ENCODE measurements around the gene PPARGC1A.

PPARGC1A gene

DNA sequence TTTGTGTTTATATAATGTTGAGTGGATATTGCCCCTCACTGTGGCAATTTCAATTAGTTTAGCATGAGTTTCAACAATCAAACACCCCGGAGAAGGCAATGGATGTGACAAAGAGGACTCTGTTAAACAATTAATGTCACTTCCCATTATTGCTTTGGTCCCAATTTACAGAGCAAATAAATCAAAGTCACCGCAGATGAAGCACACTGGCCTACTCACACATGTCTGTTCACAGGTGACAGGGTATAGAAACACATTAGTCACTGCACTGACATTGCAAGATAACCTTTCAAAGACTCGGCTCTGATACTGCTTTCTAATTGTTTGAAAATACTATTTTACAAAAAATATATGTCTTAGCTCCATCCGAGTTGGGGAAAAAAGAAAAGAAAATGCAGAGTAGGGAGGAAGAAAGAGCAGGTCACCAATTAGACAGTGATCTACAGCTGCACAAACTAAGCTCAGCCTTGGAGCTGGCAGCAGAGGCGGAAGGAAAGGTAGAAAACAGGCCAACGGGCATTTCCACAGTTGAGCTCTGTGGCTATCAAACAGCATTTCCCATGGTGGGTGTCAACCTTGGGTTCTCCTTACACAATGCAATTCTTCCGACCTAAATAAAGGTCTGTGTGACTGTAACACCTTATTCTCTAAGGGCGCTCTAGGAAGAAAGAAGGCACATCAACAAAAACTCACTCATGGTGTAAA lies 53.9 kb downstream of the PPARGC1A start:
- no peak for FAIRE-seq

DNA sequence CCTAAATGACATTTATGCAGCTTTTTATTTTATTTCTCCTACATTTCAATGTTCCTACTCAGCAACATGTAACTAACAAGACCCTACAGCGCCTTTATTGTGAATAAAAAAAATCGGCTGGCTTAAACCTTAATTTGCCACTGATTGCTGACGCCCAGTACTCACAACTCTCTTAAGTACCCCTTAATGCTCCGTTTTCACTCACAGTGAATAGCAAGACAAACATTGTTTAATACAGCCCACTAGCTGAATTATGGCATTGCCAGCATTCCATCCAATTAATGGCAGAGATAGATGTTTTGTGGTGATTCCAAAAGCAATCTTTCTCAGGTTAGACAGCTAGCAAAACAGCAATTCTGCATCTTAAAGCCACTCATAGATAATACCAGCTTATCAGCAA lies 61.1 kb downstream of the PPARGC1A start:
- no peak for FAIRE-seq

DNA sequence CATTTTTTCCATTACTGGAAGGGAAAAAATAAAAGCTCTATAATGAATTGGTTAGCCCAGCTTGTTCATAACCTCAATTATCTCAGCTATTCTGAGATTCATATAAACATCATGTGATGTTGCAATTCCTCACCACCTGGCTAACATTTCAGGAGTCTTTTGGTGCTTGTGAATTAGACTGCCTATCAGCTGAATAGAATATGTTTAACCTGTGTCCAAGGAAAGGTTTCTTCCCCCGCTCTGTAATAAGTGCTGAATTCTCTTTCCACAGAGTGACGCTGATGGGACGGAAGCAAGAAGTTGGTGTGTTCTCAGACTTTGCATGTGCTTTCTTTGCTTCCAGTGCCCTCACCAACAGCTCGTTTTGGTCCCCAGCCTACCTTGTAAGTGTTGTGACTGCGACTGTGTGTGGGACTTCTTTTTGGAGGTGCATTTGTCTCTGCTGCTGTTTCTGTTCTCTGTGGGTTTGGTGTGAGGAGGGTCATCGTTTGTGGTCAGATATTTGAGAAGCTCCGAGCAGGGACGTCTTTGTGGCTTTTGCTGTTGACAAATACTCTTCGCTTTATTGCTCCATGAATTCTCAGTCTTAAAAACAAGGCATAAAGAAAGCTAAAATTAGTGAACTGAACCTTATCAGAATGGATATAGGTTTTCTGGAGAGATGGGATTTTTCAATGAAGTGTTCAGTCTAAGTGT lies 61.7 kb downstream of the PPARGC1A start:
- FAIRE-seq = no peak

DNA sequence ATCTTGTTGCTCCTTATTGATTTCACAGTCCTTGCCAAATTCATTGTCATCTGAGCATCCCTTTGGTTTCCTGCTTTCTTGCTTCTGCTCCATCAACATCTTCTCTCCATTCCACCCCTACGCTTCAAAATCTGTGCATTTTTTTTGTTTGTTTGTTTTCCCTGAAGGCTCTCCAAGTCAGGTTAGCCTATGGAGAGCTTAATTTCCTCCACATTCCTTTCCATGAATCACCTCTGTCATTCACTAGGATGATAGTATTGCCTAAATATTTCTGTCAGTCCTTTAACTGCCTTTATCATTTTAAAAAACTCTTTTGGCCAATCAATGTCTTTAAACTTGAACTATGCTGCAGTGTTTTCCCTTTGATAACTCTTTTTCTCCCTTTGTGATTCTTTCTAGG lies 67.7 kb downstream of the PPARGC1A start:
- no peak for FAIRE-seq

DNA sequence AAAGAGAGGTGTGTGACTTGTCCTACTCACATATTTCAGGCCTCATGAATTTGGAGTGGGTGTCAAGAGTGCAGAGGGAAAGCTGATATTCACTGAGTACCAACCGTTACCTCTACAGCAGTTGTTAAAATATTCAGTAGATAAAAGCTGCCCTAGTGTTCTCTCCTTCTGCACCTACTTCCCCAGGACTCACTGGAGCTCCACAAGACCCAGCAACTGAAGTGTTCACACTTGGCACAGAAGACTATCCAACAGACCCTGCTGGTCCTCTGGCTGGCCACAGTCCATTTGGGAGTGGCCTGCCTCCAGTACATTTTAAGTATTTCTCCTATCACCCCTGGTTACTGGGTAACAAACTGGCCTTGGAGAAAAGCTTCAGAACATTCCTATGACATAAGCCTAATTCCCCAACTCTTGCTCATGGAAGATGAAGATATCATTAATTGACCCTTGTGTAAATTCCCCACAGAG lies 70.8 kb downstream of the PPARGC1A start:
- no peak for FAIRE-seq

DNA sequence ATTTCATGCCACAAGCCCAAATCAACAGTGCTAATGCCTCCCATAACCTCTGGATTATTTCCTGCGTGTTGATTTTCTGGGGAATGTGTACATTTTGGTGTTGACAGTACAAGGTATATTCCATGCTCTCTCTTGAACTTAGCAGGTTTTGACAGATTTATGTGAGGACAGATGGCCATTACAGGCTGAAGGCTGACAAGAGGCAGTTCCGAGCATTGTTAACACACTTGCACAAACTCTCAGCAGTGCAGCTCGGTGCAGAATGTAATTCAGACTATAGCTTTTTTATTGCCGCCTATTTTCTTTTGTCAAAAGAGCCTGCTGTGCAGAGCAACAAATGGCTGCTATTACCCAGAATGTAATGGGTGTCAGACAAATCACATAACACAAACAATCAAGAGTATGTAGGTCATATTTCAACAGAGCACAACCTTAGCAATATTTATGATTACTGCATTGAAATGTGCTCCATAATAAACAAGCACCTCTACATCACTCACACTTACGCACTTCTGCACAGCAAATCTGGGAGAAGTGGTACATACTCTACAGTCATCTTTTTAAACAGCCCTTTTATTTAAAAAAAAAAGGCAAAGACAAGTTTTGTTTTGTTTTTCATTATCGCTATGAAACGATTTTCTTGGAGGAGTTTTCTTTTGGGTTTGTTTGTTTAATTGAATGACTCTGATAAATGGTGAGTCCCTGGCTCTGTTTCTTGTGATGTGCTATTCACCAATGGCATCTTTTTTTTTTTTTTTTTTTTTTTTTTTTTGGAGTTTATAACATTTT lies 71.6 kb downstream of the PPARGC1A start:
- no peak for FAIRE-seq

DNA sequence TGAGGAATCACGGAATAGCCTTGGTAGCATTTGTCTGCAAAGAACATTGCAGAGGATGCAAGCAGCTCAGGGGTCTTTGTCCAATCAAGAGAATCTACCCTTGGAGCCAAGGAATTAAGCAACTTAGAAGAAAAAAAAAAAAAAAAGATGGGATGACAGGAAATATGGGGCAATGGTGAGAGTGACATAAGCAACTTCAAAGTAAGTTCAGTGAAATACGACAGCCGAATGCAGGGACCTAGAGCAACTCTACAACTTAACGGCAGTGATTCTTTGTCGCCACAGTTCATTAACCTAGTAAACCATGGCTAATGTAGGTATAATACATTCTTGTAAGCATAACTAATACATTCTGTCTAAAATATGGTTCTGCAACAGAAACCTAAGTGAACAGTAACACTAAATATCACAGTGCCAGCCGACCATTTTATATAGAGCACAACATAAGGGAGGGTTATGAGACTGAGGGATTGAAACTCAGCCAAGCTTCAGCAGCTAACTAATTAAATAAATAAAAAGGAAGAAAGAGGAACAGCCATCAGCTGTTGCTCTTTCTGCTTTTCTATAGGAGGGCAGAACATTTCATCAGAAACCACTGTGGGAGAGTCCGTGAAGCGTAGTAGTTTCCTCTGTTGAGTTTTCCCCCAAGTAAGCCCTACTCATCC lies 74.7 kb downstream of the PPARGC1A start:
- FAIRE-seq = no peak

DNA sequence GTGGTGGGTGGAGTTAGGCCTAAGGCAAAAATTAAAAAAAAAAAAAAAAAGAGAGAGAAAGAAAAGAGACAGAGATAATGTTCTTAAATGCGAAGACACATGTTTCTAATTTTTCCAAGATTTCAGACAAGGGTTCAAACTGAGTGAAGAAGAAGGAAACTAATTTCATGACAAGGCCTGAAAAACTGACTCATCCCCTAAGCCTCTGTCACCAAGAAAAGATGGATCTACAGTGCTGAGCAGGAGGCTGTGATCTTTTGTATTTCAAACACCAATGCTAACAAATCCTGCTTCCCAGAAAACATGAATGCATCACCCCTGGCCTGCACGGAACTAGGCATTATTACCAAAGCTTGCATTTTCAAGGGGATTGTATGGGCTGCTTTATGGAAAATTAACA lies 75.3 kb downstream of the PPARGC1A start:
- no peak for FAIRE-seq

DNA sequence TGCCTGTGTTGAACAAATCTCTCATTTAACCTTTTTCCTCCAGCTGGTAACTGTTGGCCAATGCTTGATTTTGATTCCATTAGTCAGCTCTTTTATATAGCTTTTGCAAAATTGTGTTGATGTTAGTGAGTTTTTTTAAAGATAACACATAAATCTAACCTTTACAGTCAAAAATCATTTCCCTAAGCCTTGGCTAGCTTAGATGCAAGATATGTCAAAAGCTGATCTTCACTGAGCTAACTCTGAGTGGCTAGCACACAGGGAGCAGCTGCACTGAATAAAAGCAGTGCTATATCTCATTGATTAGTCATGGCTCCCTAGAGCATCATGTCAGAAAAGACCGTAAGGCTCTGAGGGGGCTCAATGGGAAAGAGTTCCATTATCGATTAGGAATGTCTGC lies 78.7 kb downstream of the PPARGC1A start:
- FAIRE-seq = no peak

DNA sequence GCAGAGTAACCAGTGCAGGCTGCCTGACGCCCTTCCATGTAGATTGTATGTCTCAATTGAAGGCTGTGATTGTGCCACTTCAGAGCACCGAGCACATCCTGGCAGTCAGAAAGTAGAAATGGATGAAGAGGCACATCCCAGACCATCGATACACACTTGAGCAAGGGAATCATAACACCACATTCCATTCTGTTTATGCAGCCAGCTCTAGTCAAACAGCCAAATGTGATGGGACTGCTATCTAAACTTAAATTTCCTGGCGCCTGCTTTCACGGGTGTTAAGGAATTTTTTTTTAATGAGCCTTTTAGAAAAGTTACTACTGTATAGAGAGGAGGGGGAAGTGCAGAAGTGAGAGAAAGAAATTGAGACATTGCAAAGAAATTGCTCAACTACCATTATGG lies 84.4 kb downstream of the PPARGC1A start:
- no peak for FAIRE-seq

DNA sequence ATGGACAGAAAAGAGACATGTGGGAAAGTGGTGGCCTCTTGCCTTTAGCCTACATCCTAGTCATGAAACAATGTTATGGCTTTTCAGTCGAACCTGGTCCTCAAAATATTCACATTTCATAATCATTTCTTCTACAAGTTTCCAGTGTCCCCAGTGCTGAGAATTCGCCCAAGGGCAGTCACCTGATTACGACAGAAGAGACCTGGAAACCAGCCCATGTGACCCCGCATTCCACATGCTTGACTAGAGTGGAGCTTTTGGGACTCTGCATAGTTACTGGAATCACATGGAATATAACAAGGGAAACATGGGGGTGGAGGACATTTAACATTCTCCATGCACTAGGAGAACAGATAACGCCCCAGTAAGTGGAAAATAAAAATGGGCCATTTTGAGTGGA lies 100.1 kb downstream of the PPARGC1A start:
- no peak for FAIRE-seq

DNA sequence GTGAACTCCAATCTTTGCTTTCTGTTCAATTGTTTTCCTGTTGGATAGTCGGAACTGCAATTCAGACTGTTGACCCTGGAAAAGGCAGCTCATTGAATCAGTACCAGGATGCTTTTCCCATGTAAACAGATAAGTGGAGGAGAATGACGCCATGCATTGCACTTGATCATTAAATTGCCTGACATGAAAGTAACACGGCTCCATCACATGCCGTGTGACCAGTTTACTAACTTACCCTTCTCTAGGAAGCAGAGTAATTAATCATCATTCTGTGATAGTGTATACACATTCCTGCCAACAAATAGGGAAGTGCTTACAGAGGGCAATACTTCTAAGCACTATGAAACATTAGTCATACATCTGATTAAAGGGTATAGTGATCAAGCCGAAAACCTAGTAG lies 101.4 kb downstream of the PPARGC1A start:
- no peak for FAIRE-seq

DNA sequence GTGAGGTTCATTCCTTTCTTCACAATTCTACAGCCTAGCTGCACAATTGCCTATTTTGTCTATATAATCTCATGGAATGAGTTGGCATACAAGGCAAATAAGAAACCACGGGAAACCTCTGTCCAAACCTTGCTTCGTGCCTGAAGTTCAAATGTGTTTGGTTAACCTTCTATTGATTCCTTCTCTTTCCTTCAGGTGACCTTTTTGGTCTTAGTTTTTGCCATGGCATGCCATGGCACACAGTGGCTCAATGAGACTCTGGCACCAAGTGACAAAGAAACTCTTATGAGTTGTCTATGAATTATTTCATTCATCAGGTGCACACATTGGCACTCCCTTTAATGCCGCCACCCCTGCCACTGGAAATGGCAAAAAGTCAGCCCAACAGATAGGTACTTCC lies 101.8 kb downstream of the PPARGC1A start:
- FAIRE-seq = no peak

DNA sequence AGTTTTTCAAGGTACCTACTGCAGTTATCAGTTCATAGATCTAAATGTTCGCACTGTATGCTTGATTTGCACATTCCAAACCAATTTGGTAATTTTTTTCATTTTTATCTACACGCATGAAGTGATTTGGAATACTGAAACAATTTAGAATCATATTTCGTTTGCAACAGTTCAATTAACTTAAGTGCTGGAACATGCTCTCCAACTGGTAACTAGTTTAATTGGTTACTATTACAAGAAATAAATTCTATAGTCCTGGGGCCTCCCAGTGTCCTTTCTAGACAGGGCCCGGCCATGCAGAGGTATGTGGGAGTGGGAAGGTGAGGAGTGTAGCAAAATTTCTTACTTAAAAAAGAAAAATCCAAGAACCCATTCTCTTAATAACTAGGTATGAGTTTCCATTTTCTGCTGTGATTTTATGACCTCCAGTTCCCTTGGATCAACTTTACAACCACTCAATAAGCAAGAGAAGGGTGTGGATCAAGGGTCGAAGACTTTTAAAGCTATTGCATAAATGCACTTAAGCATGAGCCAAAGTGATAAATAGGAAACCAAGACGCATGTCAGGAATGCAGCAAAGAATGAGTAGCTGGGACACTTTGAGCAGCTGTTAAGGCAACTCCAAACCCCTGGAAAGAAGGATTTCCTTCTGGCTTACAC lies 106.9 kb downstream of the PPARGC1A start:
- FAIRE-seq = no peak

DNA sequence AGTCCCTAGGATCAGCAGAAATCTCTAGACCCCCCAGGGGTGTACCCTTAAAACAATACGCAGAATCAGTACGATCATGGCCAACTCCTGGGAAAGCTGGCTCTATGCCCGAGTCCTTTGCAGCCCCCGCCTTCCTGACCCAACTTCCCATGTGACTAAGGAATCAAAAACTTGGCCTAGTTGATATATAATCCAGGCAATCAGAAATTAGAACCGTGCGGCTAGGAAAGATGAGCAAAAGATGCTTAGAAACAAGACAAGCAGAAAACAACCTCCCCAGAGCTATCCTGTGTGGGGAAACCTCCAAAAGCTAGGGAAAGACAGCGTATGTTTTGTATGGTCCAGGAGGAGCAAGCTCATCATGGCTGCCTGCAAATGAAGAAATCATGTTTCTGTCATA lies 110.0 kb downstream of the PPARGC1A start:
- FAIRE-seq = no peak

DNA sequence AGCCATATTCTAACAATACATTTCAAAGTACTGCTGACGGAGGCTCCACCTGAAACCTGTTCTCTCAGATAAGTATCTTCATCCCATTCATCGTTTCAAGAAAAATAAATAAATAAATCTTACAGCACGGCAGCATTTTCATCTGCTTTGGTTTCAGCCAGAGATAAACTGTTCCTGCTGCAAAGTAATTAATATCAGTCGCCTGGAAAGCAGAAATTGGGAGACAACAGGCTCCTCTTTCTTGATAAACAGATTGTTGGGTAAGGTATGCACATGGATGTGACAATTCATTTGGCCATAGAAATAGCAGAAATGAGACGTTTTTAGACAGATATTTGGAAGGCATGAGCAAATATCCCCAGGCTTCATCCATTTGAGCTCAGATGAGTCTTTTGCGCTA lies 110.4 kb downstream of the PPARGC1A start:
- FAIRE-seq = no peak

DNA sequence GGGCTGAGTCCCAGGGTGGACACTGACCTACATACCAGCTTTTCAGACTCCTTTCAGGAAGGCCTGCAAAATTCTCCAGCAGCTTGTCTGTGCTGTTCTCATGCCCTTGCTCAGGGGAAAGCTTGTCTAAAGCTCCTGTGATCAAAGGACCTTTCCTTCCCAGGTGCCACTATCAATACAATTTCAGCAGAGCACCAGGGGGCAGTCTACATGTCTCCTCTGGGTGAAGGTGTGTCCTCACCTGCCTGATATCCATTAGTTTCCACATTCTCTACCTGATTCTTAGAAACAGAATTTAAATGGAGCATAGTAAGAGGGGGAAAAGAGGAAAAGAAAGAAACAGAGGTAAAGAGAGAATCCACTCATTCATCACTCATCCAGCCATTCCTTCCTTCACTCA lies 114.2 kb downstream of the PPARGC1A start:
- FAIRE-seq = no peak

DNA sequence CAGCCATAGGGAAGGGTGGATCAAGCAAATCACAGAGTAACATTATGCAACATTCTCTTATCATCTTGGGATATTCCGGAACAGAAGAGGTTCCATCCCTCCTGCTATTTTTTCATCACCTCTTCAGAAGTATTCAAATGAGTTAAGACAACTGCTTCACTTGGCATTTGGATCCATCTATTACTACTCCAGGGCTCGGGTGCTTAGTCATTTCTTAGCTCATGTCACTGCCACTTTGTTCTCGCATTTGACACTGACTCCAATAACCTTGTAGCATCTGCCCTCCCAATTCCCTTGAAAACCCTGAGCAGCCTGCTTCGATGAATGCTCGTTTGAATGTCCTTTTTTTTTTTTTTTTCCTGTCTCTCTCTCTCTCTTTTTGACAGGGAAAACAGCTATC lies 114.9 kb downstream of the PPARGC1A start:
- no peak for FAIRE-seq

DNA sequence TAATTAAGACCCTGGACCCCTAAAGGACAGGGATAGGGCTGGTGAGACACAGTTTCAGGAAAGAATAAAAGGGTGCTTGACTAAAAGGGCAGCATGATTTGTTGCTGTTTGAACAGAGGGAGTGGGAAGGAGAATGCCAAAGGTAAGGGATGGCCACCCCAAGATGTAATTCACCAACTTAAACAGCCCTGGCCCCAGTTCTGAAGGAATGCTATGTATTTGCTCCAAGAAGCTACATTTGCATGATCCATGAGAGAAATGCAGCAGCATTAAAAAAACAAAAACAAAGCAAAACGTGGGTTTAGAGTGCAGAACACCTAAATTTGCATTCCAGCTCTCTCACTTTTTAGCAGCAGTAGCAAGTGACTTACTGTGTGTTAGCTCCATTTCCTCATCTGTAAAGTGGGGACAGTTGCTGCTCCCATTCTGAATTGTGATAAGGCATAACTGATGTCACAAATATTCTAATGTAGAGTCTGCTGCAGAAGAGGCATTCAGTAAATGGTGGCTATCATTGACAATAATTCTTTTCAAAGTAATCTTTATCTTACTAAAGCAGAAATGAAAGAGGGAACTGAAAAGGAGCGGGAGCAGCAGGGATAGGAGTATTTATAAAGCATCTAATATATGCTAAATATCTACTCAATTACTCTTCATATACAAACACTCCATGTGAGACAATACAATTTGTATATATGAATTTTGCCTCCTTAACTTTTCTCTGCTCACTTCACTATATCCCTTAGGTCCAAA lies 115.8 kb downstream of the PPARGC1A start:
- no peak for FAIRE-seq

DNA sequence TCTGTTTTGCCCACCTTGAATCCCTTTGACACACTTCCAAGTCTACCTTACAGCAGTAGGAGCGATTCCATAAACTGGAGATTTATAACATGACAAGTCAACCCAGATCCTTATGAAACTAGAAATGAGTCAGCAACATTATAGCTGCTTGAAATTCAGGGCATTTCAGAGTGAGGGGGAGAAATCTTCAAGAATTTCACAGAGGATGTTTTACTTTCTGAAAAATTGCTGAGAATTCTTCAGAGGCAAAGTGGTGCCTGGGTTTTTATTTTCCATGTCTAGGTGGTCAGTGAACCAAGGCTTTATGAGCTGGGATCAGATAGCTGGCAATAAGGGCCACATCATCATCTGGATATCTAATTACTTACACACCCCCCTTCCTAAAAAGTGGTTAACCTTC lies 119.8 kb downstream of the PPARGC1A start:
- FAIRE-seq = no peak

DNA sequence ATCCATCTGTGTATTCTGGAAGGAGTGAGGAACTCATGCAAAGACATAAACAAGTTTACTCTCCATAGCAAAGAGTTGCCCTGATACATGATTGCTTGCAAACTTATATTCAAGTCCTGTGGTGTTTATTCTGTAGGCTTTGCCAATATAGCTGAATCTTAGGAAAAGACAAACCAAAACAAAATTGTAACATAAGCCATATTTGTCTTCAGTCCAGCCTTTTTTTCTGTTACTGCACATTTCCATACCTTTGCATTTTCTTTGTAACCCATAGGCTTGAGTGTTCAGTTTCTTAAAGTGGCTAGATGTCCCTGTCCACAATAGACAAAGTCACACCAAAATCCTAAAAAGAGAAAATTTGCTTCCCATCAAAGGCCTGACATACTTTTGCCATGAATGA lies 120.4 kb downstream of the PPARGC1A start:
- no peak for FAIRE-seq

DNA sequence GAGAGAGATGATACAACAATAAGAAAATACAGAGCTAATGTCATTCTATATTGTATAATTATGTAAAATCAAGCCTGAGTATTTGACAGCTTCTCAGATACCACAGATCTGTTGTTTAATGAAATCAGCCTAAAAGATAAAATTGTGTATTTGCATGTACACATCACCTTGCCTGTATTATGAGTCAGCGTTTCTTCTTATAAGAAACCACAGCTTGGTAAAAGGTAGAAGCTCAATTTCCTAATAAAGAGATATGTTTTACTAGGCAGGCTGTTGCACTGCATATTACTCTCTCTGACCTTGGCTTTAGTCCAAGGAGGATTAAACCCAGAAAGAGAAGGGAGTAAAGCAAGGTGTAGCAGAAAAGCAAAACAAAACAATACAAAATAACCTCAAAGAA lies 121.3 kb downstream of the PPARGC1A start:
- no peak for FAIRE-seq
